Stimulated activated CD4-positive, alpha-beta T cell treated with anti-CD3 and anti-CD28 coated beads, Interleukin-1b, Interleukin-23, amount 100 ng/mL, for 48 hours (primary cell): ENCODE measurements around the gene YAE1.
"Not testable (repeated sequence)": the region's sequence is repeated elsewhere in the genome, so short reads cannot be mapped to it uniquely, and the experiment has no call there.

ENCODE experiments used
- DNase-seq: peaks from one replicate; pipeline ENCODE4 v3.0.0-alpha.2; 2020

Gene YAE1, protein sequence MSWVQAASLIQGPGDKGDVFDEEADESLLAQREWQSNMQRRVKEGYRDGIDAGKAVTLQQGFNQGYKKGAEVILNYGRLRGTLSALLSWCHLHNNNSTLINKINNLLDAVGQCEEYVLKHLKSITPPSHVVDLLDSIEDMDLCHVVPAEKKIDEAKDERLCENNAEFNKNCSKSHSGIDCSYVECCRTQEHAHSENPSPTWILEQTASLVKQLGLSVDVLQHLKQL

GRCh38 chr7:39566023-39566921 lies at the start of gene YAE1:
TSS of gene YAE1 (plus strand) at chr7:39566404. CDS start at chr7:39566419, 15 bp downstream.
- DNase-seq: peak; percentile 85

- DNase-seq: no peak
Measured at GRCh38 chr7:39516498-39516897, 49.7 kb upstream of the YAE1 start.

DNA sequence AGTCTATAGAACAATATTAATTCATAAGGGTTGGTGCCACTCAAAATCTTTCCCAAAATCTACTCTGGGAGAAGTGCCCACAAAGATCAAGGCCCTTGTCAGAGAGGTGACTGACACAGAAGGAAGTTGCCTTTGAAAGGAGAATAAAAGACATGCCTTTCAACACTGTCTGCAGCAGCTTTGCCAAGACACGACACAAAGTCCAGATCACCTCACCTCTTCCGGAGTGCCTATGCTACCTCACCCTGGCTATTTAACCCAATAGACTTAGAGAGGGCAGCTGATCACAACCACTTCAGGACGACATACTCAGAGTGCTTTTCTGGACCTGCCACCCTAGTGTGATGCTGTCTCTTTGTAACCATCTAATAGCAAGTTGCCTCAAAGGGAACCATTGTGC lies 49.0 kb upstream of the YAE1 start:
- DNase-seq: no peak

DNA sequence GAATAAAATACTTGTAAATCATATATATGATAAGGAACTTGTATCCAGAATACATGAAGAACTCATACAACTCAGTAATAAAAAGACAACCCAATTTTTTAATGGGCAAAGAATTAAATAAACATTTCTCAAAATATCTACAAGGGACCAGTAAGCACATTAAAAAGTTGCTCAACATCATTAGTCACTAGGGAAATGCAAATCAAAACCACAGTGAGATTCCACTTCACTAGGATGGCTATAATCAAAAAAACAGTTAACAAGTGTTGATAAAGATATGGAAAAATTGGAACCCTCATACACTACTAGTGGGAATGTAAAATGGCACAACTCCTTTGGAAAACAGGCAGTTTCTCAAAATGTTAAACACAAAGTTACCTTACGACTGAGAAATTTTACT lies 40.3 kb upstream of the YAE1 start:
- no peak for DNase-seq

DNA sequence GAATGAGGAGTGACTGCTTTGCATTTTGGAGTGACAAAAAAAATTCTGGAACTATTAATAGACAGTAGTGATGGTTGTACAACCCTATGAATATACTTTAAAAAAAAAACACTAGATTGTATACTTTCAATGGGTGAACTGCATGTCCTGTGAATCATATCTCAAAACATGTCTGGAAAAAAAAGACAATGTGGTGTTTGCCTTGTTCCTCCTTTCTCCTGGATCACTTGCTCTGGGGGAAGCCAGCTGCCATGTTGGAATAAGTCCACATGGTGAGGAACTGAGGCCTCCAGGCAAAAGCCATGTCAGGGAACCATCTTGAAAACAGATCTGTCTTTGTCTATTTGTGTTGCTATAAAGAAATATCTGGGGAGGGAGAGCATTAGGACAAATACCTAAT lies 39.5 kb upstream of the YAE1 start:
- no peak for DNase-seq

GRCh38 chr7:39527296-39527695 lies 38.9 kb upstream of the YAE1 start:
- no peak for DNase-seq

- DNase-seq: no peak
Measured at GRCh38 chr7:39527951-39528350, 38.3 kb upstream of the YAE1 start.

GRCh38 chr7:39528849-39529248 lies 37.4 kb upstream of the YAE1 start:
- no peak for DNase-seq

- no peak for DNase-seq
Measured at GRCh38 chr7:39529582-39529981, 36.6 kb upstream of the YAE1 start.

DNA sequence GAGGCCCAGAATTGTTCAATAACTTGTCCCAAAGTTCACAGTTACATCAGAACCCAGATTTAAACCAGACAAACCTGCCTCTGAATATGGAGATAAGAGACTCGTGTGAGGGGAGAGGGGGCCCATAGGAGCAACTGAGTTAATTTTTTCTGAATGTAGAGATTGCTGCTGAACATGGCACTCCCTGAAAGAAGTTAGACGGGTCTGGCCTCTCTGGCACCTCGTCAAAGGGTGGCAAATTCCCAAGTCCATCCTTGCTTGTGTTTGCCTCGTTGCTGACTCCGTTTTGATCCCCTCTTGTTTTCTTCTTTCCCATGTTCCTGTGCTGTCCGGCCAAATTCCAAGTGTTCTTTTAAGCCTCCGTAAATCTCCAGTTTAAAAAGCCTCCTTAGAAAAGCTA lies 35.2 kb upstream of the YAE1 start:
- no peak for DNase-seq

- no peak for DNase-seq
Measured at GRCh38 chr7:39531818-39532217, 34.4 kb upstream of the YAE1 start.

DNA sequence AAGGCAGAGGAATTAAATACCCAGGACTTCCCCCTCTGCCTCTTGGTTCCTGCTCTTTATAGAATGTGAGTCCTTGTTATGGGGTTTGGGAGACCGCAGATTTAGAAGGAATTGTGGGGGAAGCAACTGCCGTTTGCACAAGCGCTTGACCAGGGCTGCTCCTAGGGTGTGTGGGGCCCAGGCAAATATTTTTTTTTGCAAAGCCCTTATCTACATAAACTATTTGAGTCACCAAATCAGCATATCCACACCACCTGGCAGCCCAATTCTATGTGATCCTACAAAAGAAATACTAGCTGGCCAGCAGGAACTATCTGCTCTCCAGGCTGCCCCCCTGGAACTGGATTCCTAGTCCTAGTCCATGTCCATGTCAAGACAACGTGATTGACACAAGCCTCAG lies 33.4 kb upstream of the YAE1 start:
- no peak for DNase-seq

DNA sequence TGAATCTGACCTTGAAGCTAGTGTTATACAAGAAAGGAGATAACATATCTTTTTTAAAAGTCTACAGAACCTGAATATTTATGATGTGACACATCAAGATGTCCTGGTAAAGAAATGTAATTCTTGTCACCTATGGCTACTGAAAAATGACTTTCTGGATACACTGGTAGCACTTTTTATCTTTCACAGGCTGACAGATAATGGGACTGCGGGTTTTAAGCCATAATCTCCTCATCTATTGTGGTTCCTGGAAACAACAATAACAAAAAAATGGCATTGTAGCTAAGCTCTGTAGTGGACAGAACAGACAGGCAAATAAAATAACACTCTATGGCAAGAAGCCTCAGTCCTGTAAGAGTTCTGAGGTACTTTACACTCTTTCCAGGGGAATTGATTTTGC lies 31.6 kb upstream of the YAE1 start:
- no peak for DNase-seq

GRCh38 chr7:39535064-39535463 lies 31.1 kb upstream of the YAE1 start:
- no peak for DNase-seq

DNA sequence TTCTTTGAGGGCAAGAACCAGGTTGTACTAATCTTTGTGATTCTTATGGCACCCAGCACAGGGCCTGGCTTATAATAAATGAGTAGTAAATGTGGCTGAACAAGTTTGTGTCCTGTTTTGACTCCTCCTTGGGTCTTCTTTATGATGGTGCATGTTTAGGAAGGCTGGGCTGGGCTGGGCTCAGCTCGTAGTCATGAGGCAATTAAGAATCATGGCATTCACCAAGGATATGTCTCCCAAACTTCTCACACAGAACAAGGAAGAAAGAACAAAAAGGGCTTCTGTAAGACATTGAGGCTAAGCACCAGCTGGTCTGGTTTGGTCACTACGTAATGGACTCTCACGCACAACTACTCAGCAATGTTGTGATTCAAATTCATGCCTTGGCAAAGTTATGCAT lies 30.5 kb upstream of the YAE1 start:
- DNase-seq: no peak

GRCh38 chr7:39536951-39537350 lies 29.3 kb upstream of the YAE1 start:
- DNase-seq: no peak

GRCh38 chr7:39539816-39540215 lies 26.4 kb upstream of the YAE1 start:
- DNase-seq: no peak

DNA sequence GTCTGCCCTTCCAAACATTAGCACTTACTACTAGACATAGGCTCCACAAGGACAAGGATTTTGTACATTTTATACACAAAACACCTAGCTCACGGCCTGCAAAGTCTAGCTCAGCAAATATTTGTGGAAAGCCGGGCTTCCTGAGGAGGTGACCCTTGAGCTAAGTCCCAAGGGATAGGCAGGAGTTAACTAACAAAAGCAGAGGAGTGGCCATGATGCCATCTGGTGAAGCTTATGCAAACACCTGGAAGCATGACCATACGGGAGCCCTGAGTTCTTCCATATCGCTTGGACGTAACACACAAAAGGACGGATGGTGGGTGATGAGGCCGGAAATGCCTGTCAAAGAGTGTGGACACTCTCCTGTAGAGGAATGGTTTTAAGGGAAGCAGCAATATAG lies 25.9 kb upstream of the YAE1 start:
- no peak for DNase-seq

DNA sequence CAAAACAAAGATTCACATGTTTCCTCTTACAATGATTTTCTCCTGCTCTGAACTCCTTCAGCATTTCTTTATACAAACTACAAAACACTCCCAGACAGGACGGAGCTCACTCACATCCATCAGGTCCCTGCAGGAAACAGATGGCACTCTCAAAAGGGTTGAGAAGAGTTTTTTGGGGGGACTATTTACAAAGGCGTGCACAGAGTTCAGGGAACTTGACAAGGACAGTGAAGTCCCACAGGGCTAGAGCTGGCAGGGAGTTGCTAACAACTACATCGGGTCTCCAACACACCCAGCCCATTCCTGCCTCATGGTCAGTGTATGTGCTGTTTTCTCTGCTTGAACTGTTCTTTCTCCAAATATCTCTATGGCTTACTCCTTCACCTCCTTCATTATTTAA lies 24.7 kb upstream of the YAE1 start:
- no peak for DNase-seq

DNA sequence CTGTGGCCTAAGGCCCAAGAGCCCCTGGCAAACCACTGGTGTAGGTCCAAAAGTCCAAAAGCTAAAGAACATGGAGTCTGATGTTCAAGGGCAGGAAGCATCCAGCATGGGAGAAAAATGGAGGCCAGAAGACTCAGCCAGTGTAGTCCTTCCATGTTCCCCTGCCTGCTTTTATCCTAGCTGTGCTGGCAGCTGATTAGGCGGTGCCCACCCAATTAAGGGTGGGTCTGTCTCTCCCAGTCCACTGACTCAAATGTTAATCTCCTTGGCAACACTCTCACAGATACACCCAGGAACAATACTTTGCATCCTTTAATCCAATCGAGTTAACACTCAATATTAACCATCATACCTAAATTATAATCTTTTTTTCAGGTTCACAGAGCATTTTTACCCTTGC lies 21.4 kb upstream of the YAE1 start:
- not testable (repeated sequence) for DNase-seq

- DNase-seq: no peak
Measured at GRCh38 chr7:39547336-39547735, 18.9 kb upstream of the YAE1 start.

DNA sequence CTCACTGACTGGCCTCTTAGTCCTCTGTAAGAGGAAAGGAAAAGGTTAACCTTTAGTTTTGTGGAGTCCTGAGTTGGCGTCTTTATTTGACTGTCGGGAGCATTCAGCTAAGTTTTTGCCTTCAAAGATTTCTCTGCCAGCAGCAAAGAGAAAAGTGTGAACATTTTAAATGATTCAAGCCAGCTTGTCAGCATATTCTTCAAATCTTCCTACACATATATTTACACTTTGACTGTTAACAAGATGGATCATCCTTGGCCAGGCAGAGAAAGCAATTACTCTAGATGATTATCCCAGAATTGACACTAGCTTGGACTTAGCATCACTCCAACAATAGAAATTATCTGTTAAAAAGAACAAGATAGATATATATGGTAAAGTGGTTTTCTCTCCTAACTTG lies 15.8 kb upstream of the YAE1 start:
- no peak for DNase-seq

DNA sequence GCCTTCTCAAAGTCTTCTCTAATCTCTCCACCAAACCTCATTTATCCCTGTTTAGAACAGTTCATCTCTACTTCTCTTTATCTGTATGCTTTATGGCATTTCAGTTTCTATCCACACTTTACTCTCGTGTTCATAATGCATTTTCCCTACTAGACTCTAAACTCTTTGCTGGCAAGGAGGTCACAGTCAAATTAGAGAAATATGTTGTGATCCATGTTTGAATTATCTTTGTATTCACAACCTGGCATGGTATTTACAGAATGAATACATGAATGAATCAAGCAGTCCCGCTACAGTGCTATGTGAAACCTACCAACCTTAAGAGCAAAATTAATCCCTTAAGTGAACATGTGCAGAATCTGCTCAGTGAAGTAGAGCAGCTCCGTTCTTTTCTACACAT lies 12.8 kb upstream of the YAE1 start:
- no peak for DNase-seq

- no peak for DNase-seq
Measured at GRCh38 chr7:39554583-39555165, 11.5 kb upstream of the YAE1 start.
